ENCODE measurements around the gene SIPA1.

- TF ChIP-seq POLR2A (IDR thresholded peaks at IDR 0.05): no peak
- TF ChIP-seq, protein P1, sequence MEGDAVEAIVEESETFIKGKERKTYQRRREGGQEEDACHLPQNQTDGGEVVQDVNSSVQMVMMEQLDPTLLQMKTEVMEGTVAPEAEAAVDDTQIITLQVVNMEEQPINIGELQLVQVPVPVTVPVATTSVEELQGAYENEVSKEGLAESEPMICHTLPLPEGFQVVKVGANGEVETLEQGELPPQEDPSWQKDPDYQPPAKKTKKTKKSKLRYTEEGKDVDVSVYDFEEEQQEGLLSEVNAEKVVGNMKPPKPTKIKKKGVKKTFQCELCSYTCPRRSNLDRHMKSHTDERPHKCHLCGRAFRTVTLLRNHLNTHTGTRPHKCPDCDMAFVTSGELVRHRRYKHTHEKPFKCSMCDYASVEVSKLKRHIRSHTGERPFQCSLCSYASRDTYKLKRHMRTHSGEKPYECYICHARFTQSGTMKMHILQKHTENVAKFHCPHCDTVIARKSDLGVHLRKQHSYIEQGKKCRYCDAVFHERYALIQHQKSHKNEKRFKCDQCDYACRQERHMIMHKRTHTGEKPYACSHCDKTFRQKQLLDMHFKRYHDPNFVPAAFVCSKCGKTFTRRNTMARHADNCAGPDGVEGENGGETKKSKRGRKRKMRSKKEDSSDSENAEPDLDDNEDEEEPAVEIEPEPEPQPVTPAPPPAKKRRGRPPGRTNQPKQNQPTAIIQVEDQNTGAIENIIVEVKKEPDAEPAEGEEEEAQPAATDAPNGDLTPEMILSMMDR (IDR thresholded peaks at IDR 0.05): no peak
Observed at GRCh38 chr11:65607614-65608426, 30.1 kb upstream of the SIPA1 start.

All from ovary (tissue), 3 donors.